H1 (cell line): Measurements from ENCODE around the gene IL1RAPL1. TPM values are rescaled to one million over a fixed set of nuclear protein-coding genes. Genes with fewer than 3 reads are reported as not detected.
A peak's percentile ranks its signal among the peaks of the same experiment; 100 is the strongest.

ENCODE experiments used
- BCL11A ChIP-seq, 2 experiments: IDR thresholded peaks; one replicate each; pipeline ENCODE4 v1.6.1; 2011; ENCODE audit warnings: low read depth in 2 of 2, low read length in 2 of 2, mild to moderate bottlenecking in 2 of 2
- CREB1 ChIP-seq: IDR thresholded peaks from 2 replicates; pipeline ENCODE4 v1.6.1; 2012; ENCODE audit warnings: inconsistent platforms
- HDAC2 ChIP-seq, 2 experiments: fragments of 300-600 bp in 1 of 2; sonication (generic) in 1 of 2; IDR thresholded peaks; 2 replicates each; pipeline ENCODE4 v1.6.1; 2011 to 2012; ENCODE audit warnings: low read depth in 2 of 2, low read length in 2 of 2, mild to moderate bottlenecking in 2 of 2, moderate library complexity in 2 of 2, borderline replicate concordance in 1 of 2, inconsistent platforms in 1 of 2
- HDAC6 ChIP-seq: IDR thresholded peaks from one replicate; pipeline ENCODE4 v1.7.1; 2012; ENCODE audit warnings: low read depth, mild to moderate bottlenecking, inconsistent platforms, low read length, moderate library complexity
- JUN ChIP-seq: IDR thresholded peaks from 2 replicates; pipeline ENCODE4 v1.6.1; 2011; ENCODE audit warnings: low read depth, mild to moderate bottlenecking, improper control_type of control experiment, low read length
- KDM4A ChIP-seq: IDR thresholded peaks from one replicate; pipeline ENCODE4 v1.7.1; 2012; ENCODE audit warnings: low read depth, mild to moderate bottlenecking, moderate library complexity, low read length, inconsistent platforms; ENCODE audit not compliant: severe bottlenecking
- NANOG ChIP-seq: IDR thresholded peaks from 2 replicates; pipeline ENCODE4 v1.6.1; 2011; ENCODE audit warnings: low read length, low read depth, mild to moderate bottlenecking, inconsistent platforms; ENCODE audit not compliant: insufficient read depth, poor library complexity, severe bottlenecking
- NRF1 ChIP-seq: IDR thresholded peaks from 2 replicates; pipeline ENCODE4 v1.6.1; 2011; ENCODE audit warnings: mild to moderate bottlenecking, low read depth, low read length, improper control_type of control experiment
- POLR2AphosphoS5 ChIP-seq: IDR thresholded peaks from 2 replicates; pipeline ENCODE4 v1.6.1; 2011; ENCODE audit warnings: low read depth, low read length
- POU5F1 ChIP-seq: IDR thresholded peaks from 2 replicates; pipeline ENCODE4 v1.6.1; 2011; ENCODE audit warnings: low read depth, mild to moderate bottlenecking, low read length, moderate library complexity
- SAP30 ChIP-seq: fragments of 300-600 bp; sonication (generic); IDR thresholded peaks from 2 replicates; pipeline ENCODE4 v1.7.1; 2012; ENCODE audit warnings: low read length, moderate library complexity, mild to moderate bottlenecking, inconsistent platforms; ENCODE audit not compliant: insufficient read depth, insufficient replicate concordance
- TAF1 ChIP-seq: IDR thresholded peaks from 2 replicates; pipeline ENCODE4 v1.6.1; 2011; ENCODE audit warnings: mild to moderate bottlenecking, low read depth, low read length
- TCF12 ChIP-seq: IDR thresholded peaks from 2 replicates; pipeline ENCODE4 v1.6.1; 2011; ENCODE audit warnings: low read depth, mild to moderate bottlenecking, low read length
- YY1 ChIP-seq: IDR thresholded peaks from 2 replicates; pipeline ENCODE4 v1.6.1; 2011; ENCODE audit warnings: low read depth, mild to moderate bottlenecking, low read length
- polyA plus RNA-seq, 7 experiments: library from polyadenylated mRNA; depleted of rRNA in 3 of 7; stranded (reverse) in 5 of 7; unstranded in 2 of 7; fragments of >200 nt in 5 of 7; fragments of 200-250 nt in 2 of 7; gene quantifications; 1 replicate in 5 of 7; 2 replicates in 1 of 7; 4 replicates in 1 of 7; pipeline versions ENCODE4 v1.2.1 to v1.2.3, GENCODE V29; 2011 to 2013; ENCODE audit warnings: missing spikeins in 2 of 7, mixed read lengths in 2 of 7
- total RNA-seq: library from RNA; stranded (reverse); fragmentation: NEBNext Ultra II Directional; extraction: Animal tissue kit (Norgen Biotek cat#: 25700); gene quantifications from 2 replicates; pipeline ENCODE4 v1.2.1, GENCODE V29; 2021

Gene IL1RAPL1
- total and polyA plus RNA-seq, 2 of the 8 experiments (the other 6 are each of a cell fraction or from before 2014, with no cell fraction given) = 0.11 to 0.35 TPM

DNA sequence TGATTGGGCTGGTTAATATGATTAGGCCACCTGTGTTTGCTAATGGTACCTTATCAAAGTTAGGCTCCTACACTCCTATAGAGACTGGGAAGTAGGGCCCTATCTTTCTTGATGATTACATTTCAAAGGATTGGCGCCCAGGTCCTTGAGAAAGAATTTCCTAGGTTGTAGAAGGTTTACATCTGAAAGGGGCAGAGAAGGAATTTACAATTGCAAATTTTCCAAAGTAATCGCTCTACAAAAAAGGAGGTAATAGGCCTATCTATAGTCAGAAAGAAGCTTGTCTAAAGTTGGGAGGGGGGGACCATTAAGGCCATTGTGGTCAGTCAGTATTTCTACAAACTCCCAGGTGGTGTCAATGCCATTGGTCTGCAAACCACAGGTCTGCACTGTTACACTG is 638.4 kb downstream of the IL1RAPL1 start (continued):
- TF ChIP-seq POU5F1 (peak; percentile 70; the same call in 1 of the 2 replicates), JUN (no peak), HDAC6 (peak; percentile 64), NRF1 (no peak), SAP30 (no peak), NANOG (peak; percentile 67), TCF12 (peak; percentile 100), BCL11A (IDR thresholded peaks at IDR 0.05; ENCODE audit: low read depth in 2 of 2, low read length in 2 of 2) (peak in 1 of 2 experiments; percentile 70), TAF1 (no peak), YY1 (no peak), HDAC2 (IDR thresholded peaks at IDR 0.05; ENCODE audit: borderline replicate concordance in 1 of 2, low read depth in 2 of 2, low read length in 2 of 2) (0 out of 4 replicates have a peak, but pooled peaks of 1 of the 2 experiments have one; percentile 83), KDM4A (no peak), CREB1 (no peak), POLR2AphosphoS5 (peak; percentile 97)
- TF ChIP-seq, all 59 proteins: peak for 14
